NCI-H460 (cell line): ENCODE data around the gene PAGE2. TPM values are rescaled to one million over a fixed set of nuclear protein-coding genes. Genes with fewer than 3 reads are reported as not detected.
"Not testable (repeated sequence)": the region's sequence is repeated elsewhere in the genome, so short reads cannot be mapped to it uniquely, and the experiment has no call there.

Source experiments
- DNase-seq: peaks from one replicate; pipeline ENCODE4 v3.0.0-alpha.2; 2016; ENCODE audit warnings: low read depth; ENCODE audit errors: extremely low read depth
- polyA plus RNA-seq: library from polyadenylated mRNA; depleted of rRNA; stranded (reverse); fragments of >200 nt; gene quantifications from 2 replicates; pipeline ENCODE4 v1.2.3, GENCODE V29; 2014; cell fraction: nucleus; rRNA removed
- total RNA-seq: library from RNA; depleted of rRNA; stranded (reverse); fragments of >200 nt; shearing (Covaris generic); gene quantifications from 2 replicates; pipeline ENCODE4 v1.2.3, GENCODE V29; 2014; rRNA removed

The PAGE2 gene, protein sequence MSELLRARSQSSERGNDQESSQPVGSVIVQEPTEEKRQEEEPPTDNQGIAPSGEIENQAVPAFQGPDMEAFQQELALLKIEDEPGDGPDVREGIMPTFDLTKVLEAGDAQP
- total RNA-seq, result not detected in 2 replicates
- not detected in 2 replicates for polyA plus RNA-seq

DNA sequence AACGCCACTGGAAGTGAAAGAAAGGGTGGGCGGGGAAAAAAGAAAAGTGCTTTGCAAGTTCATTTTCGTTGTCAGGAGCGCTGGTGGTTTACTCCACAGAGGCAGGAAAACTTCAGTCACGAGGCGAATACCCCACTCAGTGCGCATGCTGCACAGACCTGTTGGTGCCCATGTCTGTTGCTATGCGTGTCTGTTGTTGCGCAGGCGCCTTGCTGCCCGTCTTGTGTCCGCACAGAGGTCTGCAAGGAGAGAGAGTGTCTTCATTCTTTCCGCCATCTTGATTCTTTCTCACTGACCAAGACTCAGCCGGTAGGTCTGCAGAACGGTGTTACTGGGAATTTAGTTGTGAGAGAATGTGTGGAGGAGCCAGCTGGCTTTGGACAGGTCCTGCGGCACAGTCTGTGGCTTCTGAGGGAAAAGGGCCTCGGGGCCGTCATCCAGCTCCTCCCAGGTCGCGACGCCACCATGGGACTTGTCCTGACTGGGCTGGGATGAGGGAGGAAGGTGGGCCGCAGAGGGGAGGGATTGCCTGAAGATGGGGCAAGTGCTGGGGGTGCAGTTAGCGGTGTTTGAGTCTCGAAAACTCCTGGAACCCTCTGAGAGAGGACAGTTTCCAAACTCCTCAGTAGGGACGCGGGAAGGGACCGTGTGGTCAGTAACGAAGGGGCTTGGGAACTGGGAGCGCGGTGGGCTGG, at the start of gene PAGE2:
Gene PAGE2, plus strand, starts transcription at position 224 of the 695 bp plus-strand sequence. CDS start 1,003 bp downstream, outside the sequence.
- no peak for DNase-seq

DNA sequence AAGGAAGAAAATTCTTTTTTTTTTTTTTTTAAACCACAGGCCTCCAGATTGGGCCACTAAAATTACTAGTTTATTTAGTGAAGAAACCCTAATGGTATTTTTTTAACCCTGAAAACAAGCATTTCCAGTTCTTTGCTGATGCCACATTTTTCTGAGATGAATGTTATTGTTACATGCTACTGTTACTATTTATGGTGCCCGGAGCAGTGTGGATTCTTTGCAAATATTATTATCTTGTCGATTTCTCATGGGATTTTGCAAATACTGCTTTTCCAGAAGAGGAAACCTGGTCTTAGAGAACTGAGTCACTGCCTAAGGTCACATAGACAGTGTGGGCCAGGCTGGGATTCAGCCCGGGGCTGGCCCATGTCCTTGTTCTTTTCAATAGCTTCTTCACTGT, 49.3 kb upstream of the PAGE2 start:
- DNase-seq, result no peak

DNA sequence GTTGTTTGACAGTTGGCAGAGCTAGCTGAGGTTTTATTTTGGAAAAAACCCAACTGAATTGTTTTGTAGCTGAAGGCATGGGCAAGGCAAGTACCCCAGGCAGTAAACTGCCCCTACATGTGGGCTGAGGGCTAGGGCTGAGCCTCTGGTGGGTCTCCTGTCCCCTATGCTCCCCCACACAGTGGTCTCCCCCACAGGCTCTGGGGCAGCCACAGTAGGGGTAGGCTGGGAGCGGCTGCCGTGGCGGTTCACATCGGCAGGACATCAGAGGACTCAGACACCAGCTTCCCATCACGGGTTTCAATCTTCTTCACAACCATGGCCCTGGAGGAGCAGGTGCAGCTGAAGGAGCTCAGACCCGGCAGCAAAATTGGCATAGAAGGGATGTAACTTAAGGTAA, 47.3 kb upstream of the PAGE2 start:
- DNase-seq, result no peak

DNA sequence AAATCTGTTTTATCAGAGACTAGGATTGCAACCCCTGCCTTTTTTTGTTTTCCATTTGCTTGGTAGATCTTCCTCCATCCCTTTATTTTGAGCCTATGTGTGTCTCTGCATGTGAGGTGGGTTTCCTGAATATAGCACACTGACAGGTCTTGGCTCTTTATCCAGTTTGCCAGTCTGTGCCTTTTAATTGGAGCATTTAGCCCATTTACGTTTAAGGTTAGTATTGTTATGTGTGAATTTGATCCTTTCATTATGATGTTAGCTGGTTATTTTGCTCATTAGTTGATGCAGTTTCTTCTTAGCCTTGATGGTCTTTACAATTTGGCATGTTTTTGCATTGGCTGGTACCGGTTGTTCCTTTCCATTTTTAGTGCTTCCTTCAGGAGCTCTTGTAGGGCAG, 38.2 kb upstream of the PAGE2 start:
- not testable (repeated sequence) for DNase-seq

DNA sequence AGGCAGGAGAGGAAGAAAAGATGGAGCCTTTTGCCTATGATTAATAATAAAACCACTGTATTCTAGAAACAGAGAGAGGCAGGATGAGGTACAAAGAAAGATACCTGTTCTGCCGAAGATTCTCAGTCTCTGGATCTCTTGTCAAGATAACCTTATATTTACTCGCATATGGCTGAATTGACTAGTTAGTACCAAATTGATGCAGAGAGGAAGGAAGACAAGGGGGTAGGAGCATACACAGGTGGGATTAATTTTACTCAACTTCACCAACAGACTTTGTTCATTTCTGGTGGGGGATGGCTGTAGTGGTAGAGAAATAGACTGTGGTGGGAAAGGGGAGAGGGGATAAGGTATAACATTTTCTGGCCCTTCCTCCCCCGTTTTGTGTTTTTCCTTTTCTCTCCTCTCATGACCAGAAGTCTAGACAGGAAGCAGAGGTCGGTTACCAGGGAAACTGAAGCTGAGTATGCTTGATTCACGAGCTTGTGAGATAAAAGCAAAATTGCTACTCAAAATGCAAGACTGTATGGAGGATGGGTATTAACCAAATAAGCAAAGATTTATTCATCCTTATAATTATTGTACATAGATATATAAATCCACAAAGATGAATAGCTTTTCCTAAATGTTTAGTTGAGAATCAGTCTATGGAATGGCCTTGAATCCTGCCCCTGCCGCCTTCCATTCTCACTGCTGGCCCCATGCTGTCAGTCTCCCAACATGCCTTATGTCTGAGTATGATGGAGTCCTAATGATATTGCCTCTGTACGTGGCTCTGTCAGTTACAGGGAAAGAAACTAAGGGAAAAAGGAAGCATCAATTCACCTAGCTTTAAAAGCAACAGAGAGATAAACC, 31.8 kb upstream of the PAGE2 start:
- no peak for DNase-seq

DNA sequence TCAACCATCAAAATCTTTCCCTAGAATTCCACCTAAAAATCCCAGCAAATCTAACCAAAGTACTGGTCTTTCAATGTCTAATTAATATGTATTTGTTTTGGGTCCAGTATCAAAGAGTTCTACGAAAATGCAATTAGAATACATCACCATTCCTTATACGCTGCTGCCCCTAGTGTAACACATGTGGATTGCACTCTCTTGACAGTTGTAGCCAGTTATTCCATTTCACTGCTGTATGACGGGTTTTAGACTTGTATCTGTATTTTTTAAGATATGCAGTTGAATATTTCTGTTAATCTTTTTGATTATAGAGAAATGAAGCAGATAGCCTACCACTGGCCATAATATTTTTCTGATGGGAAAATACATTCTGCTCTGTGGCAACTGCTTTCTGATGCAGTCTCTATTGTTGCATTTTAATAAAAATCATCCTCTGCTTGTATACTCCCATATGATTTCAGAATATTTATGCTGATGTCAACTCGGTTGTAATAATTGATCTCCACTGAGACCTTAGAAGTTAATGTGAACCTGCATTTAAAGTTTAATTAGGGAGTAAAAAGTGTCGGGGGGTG, 31.1 kb upstream of the PAGE2 start:
- DNase-seq, result peak; percentile 41

DNA sequence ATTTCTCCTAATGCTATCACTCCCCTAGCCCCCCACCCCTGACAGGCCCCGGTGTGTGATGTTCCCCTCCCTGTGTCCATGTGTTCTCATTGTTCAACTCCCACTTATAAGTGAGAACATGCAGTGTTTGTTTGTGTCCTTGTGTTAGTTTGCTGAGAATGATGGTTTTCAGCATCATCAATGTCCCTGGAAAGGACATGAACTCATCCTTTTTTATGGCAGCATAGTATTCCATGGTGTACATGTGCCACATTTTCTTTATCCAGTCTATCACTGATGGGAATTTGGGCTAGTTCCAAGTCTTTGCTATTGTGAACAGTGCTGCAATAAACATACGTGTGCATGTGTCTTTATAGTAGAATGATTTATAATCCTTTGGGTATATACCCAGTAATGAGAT, 21.6 kb upstream of the PAGE2 start:
- not testable (repeated sequence) for DNase-seq

DNA sequence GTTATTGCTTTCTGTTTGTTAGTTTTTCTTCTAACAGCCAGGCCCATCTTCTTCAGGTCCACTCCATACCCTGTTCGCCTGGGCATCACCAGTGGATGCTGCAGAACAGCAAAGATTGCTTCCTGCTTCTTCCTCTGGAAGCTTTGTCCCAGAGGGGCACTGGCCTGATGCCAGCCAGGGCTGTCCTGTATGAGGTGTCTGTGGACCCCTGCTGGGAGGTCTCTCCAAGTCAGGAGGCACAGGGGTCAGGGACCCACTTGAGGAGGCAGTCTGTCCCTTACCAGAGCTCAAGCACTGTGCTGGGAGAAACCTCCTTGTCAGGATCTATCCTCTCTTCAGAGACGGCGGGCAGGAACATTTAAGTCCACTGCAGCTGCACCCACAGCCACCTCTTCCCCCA, 16.5 kb upstream of the PAGE2 start:
- no peak for DNase-seq

DNA sequence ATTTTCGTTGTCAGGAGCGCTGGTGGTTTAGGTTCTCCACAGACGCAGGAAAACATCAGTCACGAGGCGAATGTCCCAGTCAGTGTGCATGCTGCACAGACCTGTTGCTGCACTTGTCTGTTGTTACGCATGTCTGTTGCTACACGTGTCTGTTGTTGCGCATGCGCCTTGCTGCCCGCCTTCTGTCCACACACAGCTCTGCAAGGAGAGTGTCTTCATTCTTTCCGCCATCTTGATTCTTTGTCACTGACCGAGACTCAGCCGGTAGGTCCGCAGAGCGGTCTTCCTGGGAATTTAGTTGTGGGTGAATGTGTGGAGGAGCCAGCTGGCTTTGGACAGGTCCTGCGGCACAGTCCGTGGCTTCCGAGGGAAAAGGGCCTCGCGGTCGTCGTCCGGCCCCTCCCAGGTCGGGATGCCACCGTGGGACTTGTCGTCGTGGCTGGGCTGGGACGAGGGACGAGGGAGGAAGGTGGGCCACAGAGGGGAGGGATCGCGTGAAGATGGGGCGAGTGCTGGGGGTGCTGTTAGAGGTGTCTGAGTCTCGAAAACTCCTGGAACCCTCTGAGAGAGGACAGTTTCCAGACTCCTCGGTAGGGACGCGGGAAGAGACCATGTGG, 13.9 kb upstream of the PAGE2 start, which contains the start of gene PAGE2B:
Gene PAGE2B, plus strand, starts transcription at position 180 of the 617 bp plus-strand sequence. CDS start 1,012 bp downstream, outside the sequence.
- DNase-seq, result no peak

DNA sequence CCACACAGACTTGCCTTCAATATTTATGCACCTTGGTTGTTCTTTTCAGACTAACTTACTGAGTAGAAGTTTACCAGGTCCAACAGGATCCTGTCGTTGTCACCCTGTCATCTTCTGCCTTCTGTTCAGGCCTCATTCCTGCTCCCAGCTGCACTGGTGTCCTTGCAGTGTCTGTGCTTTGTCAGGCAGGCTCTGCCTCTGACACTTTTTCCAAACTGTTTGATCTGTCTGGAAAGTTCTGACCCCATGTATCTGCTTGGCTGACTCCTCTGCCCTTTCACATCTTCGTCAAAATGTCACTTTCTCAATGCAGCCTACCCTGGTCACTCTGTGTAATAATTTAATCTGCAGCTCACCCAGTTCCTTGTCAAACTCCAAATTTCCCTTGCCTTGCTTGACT, 9.9 kb downstream of the PAGE2 start:
- no peak for DNase-seq

DNA sequence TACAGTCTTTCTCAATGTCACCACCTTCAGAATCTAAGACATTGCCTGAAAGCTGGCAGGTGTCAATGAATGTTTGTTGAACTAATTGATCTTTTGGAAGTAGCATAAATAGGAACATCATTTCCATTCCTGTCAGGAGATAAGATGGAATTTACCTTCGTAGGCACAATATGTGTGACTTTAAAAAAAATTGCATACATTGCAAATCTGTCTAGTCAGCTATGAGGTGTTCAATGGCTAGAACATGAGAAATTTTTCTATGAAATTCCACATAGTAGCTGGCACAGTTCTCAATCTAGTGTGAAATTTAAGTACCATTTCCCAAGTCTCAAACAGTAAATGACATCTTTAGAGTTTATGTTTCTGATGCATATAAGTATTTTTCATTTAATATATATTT, 10.3 kb downstream of the PAGE2 start:
- no peak for DNase-seq

DNA sequence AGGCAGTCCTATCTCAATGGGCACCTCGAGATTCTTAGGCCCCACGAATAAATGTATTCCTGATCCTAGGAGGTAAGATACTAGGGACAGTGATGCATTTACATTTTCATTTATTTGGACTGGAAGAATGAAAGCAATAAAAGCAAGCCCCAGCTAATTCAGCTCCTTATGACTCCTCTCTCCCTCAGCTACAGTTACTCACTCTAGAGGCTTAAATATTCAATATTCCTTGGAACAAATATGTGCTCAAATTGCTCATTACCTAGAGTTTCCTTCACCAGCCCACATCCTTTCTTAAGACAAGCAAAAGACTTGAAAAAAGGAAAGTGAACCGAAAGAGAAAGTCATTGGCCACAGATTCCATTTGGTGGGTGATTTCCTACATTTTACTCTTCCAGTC, 13.9 kb downstream of the PAGE2 start:
- no peak for DNase-seq

DNA sequence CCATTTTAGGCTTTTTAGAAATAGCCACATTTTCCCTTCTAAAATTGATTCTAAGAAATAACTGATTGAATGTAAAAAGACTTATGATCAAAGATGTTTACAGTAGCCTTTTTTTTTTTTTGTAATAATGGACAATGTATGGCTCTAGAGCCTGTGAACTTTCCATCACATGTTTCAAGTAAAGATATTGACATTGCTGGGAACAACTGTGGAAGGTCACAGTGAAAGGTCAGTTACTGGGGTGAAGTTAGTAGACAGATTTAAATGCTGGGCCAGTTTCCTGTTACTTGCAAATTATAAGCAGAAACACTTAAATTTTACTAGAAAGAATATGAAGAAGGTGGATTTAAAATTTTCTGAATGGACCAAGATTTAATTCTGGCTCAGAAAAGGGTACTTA, 18.4 kb downstream of the PAGE2 start:
- DNase-seq, result no peak

DNA sequence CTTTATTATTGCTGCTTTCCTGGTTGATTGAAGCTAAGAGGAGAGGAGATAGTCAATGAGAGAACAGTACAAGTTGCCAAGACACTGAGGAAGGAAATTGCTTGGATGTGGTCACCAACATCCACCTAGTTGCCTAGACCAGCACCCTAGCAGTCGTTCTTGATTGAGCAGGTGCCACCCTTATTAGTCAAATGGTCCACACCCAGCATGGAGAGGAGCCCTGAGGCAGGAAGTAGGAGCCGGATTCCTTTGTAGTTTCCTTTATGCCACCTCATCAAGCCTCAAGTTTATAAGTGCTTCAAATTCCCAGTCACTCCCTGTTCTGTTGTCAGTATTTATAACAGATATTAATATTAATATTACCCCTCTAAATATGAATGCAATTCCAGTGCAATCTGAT, 19.1 kb downstream of the PAGE2 start:
- no peak for DNase-seq

DNA sequence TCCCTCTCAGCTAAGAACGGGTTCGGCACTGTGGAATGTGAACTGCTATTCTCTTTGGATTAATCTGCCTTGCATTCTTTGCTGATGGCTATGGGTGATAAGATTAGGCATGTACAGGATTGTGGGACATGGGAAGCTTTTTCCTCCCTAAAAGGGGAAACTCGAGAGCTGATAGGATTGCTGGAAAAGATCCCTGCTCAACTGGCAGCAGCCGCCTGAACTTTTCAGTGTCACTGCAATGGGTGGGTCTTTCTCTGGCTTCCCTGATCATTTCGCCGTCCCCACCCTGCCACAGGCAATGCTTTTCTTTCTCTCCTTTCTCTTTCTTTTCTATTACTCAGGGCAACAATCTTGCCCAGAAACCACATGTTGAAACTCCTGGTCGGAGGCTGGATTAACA, 20.5 kb downstream of the PAGE2 start:
- DNase-seq, result no peak

DNA sequence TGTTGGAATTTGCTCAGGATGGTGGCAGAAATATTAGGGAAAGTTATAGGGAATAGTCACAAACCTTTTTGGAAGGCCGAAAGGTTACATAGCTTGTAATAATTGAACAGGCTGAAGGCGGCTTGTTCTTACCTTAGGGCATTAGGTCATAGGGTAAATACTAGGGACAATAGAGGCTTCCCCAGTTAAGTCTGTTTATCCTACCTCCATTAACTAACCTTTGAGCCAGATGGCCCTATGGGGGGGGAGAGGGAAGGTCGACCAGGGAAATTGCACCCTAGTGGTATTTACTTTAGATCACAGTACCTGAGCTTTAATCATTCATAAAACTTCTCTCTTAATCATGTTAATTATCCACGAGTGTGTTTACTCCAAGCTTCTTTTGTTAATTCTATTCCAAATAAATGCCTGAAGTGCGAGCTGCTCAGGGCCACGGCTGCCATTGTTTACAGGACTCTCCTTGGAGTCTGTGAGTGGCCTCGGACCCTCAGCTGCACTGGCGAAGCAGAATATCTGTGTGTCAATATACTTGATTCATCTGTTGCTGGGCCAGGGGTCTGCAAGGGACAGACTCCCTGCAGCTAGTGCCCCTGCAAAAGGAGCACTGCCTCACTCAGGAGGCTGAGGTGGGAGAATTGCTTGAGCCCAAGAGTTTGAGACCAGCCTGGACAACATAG, 22.9 kb downstream of the PAGE2 start:
- no peak for DNase-seq

DNA sequence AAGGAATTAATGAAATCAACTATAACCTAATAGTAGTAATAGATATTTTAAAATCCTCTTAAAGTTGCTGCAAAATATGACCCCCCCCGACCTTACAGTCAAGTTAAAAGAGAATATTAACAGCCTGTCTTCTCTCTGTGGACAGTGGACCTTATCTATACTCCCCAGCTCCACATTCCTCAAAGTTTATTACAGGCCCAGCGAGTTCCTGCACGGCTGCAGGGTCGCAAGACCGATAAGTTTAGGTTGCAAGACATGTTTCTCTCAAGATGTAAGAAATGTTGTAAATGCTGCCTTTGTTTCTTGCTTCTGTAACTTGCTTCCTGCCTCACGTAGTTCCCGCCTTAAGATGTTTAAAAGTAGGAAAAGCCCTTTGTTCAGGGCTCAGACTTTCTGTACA, 27.8 kb downstream of the PAGE2 start:
- DNase-seq, result not testable (repeated sequence)

DNA sequence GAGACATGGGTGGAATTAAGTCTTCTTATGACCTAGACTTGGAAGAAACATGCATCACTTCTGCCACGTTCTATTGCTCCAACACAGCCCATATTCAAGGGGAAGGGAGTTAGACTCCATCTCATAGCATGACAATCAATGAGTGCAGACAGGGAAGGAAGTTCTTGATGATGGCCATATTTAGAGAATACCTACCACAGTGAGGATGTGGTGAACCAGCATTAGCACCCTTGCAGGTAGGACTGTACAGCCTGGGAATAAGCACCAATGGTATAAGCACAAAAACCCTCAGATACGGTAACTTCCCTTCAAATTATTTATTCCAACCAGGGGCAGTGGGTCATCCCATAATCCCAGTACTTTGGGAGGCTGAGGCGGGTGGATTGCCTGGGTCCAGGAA, 29.8 kb downstream of the PAGE2 start:
- no peak for DNase-seq

DNA sequence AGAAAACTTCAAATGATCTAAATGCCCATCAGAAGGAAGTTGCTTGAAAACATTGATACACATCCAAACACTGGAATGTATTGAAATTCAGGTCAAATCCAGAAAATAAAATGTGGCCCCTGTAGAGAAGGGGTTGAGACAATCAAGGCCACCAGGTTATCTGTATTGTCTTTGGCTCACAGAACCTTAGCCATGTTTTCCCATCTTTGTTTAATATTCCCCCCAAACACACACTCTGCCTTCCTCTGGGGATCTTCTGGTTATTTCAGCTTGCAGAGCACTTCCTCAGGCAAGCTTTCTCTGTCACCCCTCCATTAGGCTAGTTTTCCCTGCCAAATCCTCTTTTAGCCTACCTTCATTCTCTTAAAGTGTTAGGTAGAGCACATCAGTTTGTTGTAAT, 30.5 kb downstream of the PAGE2 start:
- no peak for DNase-seq

DNA sequence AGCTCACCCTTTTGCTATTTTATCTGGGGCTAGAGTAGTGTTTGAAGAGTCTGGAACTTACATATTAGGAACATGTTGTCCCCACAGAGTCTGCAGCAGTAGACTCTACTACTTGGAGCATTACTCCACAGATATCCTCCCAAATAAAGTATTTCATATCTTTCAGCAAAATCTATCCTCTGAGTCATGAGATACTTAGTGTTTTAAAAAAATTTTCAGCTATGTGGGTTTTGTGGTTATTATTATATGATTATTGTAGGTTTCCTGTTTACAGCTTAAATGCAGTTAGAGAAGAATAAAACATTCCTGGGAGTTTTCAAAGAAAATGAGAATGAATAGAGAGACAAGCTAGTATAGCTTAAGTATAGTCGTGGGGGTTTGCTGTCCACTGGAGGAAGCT, 30.9 kb downstream of the PAGE2 start:
- DNase-seq, result no peak
